Renal pelvis (tissue), 4 donors: ENCODE results near the gene TTI1. TPM values are rescaled to one million over a fixed set of nuclear protein-coding genes. Genes with fewer than 3 reads are reported as not detected.
"Not testable (repeated sequence)": the region's sequence is repeated elsewhere in the genome, so short reads cannot be mapped to it uniquely, and the experiment has no call there.

Experiments used
- DNase-seq: peaks from one replicate; pipeline ENCODE4 v3.0.0-alpha.2; 2013
- polyA plus RNA-seq, 3 donors: library from polyadenylated mRNA; unstranded; fragments of 120-200 nt; gene quantifications; one replicate each; pipeline ENCODE4 v1.2.1, GENCODE V29; 2013; ENCODE audit not compliant: insufficient read length in 3 of 3

The TTI1 gene
- polyA plus RNA-seq, 3 donors = 28.7 to 37.1 (median 35.5) TPM

DNA sequence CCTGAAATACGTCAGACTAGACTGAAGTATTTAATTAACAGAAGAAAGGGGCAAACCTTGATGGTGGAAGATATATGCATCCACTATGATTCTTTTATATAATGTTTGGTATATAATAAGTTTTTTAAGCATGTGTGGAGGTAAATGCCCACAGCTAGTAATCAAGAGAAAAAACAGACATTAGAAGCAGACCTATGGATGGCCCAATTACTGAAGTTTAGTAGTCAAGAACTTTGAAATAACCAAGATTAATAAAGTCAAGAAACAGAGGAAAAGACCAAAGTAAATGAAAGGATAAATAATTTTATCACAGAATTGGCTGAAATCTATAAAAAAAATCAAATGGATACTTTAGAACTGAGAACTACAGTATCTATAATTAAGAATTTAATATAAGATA is 15.3 kb downstream of the TTI1 start:
- no peak for DNase-seq

- DNase-seq = no peak
Observed at GRCh38 chr20:38013887-38014286, 19.4 kb downstream of the TTI1 start.

DNA sequence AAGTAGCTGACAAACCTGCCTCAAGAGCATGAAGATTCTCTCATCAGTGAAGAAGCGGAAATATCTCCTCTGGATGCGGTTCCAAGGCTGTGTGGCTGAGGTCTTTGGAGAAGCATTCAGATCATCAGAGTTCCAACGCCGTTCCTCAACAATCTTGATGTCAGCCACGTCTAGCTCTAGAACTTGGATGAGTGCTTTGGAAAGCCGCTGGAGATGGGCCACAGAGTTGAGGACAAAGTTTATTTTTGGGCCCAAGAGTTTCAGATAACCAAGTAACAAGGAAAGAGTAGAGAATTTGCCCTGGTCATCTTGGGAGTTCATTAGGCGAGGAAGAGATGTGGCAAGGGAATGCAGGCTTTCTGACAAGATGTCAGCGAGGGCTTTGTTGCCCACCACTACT is 20.9 kb downstream of the TTI1 start:
- DNase-seq = no peak

DNA sequence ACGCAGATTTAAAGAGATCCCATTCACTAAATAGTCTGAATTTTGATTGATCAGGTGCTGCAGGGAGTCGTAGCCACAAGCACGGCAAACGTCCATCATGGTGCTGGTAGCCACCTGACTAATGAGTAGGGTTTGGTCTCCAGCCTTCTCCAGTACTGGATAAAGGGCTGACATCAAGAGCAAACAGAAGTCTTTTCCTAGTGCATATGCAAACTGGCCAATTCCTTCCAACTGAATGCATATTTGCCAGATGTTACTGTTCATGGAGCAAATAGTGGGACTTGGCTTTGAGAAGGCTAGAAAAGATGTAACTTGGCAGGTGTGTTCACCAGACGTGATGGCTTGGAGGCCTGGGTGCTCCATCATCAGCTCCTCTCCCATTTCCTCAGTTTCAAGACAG is 21.6 kb downstream of the TTI1 start:
- no peak for DNase-seq

- DNase-seq = not testable (repeated sequence)
Observed at GRCh38 chr20:38009416-38009815, 23.8 kb downstream of the TTI1 start.

DNA sequence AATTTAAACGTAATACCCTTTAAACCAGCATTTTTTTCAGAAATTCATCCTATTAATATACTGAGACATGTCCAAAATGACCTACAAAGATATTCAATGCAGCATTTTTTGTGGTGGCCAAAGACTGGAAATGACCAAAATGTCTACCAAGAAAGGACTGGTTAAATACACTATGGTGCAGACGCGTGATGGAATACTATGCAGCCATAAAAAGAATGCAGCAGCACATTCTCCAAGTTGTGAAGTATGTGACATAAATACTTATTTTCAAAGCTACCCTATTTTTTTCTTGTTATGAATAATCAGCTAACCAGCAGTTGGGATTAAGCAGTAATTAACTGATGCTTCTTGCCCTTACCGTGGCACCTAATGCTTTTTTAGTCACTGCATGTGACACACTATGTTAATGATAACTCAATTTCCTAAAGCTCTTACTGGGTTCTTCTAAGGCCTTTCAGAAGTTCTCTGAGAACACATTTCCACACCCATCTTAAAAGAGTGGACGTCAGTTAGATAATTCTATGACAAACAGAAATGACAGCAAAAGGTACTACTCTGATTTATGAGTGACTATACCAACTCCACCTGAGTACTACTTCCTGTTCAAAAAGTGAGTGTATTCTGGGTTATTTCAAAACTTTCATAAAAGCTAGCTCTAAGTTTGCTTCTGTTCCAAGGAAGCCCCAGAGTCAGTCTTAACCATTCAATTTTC is 24.9 kb downstream of the TTI1 start:
- DNase-seq = no peak

GRCh38 chr20:38007526-38007925 is 25.7 kb downstream of the TTI1 start:
- DNase-seq = no peak

DNA sequence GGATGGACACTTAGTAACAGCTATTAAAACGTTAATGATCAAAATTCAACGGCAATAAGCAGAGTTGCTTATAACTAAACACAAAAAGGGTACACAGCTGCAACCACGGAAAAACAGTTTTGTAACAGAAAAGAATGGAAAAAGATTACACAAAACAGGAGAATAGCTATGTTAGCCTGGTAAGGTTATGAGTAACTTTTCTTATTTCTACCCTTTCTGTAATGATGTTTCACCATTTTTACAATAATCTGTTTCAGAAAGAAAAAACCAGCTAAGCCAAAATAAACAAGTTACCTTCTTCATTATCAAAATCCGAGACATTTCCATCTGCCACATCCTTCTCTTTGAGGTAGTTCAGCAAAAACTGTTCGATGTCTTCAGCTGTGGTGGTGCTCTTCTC is 27.4 kb downstream of the TTI1 start:
- no peak for DNase-seq

DNA sequence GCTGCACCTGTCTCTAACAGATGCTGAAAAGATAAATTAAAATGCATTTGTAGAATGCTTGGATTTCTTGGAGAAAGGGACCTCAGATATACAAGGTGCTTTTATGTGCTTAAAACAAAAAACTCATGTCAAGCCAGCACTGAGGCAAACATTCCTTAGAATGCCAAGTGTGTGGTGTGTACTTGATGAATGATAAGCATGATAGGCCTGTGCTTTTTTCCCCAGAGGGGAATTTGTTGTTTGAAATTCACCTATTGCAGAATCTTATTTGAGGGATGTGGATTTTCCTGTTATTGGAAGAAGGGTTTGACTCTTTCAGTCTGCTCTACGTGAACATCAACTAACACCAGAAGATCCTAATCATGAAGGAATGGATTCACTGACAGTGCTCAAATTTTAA is 28.8 kb downstream of the TTI1 start:
- no peak for DNase-seq

- no peak for DNase-seq
Observed at GRCh38 chr20:38002422-38002821, 30.8 kb downstream of the TTI1 start.

GRCh38 chr20:38001981-38002380 is 31.3 kb downstream of the TTI1 start:
- DNase-seq = no peak

- DNase-seq = no peak
Observed at GRCh38 chr20:38001173-38001875, 31.9 kb downstream of the TTI1 start.

GRCh38 chr20:38000293-38000692 is 33.0 kb downstream of the TTI1 start:
- no peak for DNase-seq

DNA sequence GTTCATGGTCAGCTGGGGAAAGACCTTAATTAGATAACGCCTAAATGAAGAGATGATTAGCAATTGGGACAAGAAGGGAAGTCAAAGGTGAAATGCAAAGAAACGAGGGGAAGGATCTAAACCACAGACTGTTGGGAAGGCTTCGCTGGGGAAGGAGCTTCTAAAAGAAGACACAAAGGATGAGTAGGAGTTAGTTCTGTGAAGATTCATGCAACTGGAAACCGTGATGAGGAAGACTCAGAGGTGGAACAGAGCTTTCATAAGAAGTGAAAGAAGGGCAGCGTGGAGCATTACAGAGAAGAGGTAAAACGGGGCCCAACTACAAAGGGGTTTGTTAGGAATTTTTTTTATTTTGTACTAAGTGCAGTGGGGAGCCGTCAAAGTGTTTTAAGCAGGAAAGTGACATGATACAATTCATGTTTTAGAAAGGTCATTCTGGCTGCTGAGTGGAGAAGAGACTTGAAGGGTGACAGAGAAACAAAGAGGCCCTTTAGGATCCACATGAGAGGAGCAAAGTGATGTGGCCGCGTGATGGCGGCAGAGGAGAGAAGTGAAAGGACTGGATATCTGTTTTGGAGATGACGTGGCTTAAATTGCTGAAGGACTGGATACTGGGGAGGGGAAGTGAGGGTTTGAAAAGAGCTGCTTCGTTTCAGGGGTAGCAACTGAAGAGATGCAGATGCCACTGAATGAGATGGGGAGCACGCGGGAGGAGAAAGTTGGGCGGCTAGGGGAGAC is 33.6 kb downstream of the TTI1 start:
- DNase-seq = no peak

DNA sequence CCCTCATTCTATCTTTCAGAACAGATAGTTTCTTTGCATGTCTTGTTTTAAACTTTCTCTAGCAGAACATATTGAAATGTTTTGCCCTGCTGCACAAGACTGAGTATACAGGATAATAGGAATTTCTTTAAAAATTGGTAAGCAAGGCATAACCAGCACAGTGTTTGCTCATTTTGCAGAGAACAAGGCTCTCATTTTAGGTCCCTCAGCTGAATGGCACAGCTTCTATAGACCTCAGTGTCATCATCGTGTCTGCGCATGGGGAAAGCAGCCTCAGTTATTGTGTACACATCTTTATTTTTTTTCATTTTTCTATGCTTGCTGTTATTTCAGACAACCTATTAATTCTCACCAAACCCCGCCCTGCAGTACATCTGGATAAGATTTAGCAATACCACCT is 35.7 kb downstream of the TTI1 start:
- DNase-seq = no peak

DNA sequence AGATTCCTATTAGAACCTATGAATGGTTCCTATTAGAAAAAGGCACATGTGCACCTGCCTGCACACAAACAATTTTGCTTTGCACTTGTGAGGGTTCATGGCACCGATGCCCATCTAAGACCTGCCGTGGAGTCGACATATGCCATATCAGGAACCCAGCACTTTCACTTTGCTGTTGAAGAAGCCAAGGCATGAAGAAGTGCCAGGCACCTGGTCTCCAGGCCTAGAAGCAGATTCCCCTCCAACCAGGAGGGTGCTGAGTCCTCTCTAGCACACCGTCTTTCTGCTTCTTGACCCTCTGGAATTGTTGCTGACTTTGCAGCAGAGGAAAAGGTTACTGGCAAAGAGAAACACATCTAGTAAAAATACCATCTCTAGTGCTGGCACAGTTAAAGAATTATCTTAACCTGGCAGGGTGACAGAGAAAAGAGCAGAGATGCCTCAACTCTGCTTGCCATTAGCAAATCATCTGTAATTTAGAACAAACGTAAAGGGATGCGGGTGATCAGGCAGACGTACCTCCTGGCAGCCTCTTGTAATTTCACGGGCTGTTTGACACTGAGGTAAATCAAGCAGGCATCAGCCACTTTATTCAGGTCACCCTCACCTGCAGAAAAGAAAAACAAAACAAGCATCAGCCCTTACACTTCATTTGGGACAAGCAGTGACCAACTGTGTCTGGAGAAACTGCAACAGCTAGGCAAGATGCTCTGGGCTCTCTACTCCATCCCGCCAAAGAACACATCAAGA is 37.2 kb downstream of the TTI1 start:
- no peak for DNase-seq

GRCh38 chr20:37994512-37994911 is 38.7 kb downstream of the TTI1 start:
- DNase-seq = no peak

- no peak for DNase-seq
Observed at GRCh38 chr20:37992802-37993409, 40.4 kb downstream of the TTI1 start.

DNA sequence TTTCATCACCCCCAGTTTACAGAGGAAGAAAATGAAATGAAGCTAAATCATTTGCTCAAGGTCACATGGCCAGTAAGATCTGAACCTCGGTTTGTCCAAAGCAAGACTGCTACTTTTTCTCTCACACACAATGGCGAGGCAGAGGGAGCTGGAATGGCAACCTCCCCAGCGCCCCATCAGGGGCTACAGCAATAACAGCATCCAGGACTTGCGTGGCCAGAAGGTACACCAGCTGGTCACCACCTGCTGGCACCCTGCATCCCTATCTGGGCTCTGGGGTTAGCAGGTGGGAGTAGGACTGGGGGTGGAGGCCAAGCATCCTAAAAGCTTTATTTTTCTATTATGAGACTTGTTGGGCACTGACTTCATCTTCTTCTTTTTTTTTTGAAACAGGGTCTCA is 41.3 kb downstream of the TTI1 start:
- DNase-seq = no peak

- no peak for DNase-seq
Observed at GRCh38 chr20:37991157-37991866, 41.9 kb downstream of the TTI1 start.

DNA sequence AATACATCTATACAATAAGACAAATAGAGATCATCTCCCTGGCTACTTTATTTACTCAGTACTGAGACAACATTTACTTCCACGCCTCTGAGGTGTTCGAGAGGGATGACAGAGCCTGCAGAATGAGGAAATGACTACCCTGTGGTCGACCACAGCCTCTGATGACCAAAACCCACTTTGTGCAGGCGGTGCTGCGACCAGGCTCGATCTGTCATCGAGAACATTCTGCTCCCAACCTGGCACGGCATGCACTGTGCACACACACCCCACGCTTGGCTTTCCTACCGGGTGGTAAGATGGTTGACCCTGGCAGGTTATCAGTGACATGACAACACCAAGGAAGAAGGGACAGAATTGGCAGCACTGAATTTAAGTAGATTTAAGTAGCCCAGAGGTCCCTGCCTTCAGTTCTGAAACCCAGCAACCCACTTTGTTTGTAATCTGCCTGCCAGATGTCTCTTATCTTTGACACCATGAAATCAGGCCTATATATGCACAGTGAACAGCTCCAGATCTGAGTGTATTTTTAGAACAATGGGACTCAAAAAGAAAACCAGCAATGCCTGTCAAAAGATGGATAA is 42.6 kb downstream of the TTI1 start:
- DNase-seq = no peak
